Activated CD4-positive, alpha-beta memory T cell treated with anti-CD3 and anti-CD28 coated beads, Interleukin-2, amount 10 ng/mL, durations not matched to agents 7 days and 5 days (primary cell): ENCODE measurements around the gene SPRR1B. TPM values are rescaled to one million over a fixed set of nuclear protein-coding genes. Genes with fewer than 3 reads are reported as not detected.
"Not testable (repeated sequence)": the region's sequence is repeated elsewhere in the genome, so short reads cannot be mapped to it uniquely, and the experiment has no call there.

Source experiments
- CTCF ChIA-PET: fragments of 350-600 bp; sonication (Branson Sonifier 250); formaldehyde crosslinking; loops from one replicate; lab custom pipeline; 2021; ENCODE audit warnings: antibody characterized with exemption, inconsistent platforms; lab: Charles Lee
- POLR2A ChIA-PET: fragments of 350-600 bp; sonication (Branson Sonifier 250); formaldehyde crosslinking; loops from one replicate; lab custom pipeline; 2021; ENCODE audit warnings: antibody characterized with exemption; lab: Charles Lee
- DNase-seq: peaks from one replicate; pipeline ENCODE4 v3.0.0-alpha.2; 2020
- H3K27ac Mint-ChIP-seq: one replicate; pipeline ENCODE4 v1.8.0; 2021; ENCODE audit warnings: mild to moderate bottlenecking, mixed read lengths
- H3K27me3 Mint-ChIP-seq: one replicate; pipeline ENCODE4 v1.8.0; 2021; ENCODE audit warnings: mixed read lengths
- H3K36me3 Mint-ChIP-seq: one replicate; pipeline ENCODE4 v1.8.0; 2021; ENCODE audit warnings: low read depth, mixed read lengths
- H3K4me1 Mint-ChIP-seq: one replicate; pipeline ENCODE4 v1.8.0; 2021; ENCODE audit warnings: mixed read lengths
- H3K4me3 Mint-ChIP-seq: one replicate; pipeline ENCODE4 v1.8.0; 2021; ENCODE audit warnings: mild to moderate bottlenecking, mixed read lengths
- H3K9me3 Mint-ChIP-seq: one replicate; pipeline ENCODE4 v1.8.0; 2021; ENCODE audit warnings: mixed read lengths
- total RNA-seq, 2 experiments: library from RNA; stranded (reverse); gene quantifications; one replicate each; pipeline ENCODE4 v1.2.3, GENCODE V29; 2021

The SPRR1B gene
- not detected for total RNA-seq

GRCh38 chr1:153030895-153031294 lies at the start of gene SPRR1B:
Gene SPRR1B, plus strand, starts transcription at chr1:153031203. Its CDS starts 1,143 bp downstream, at chr1:153032346.
- POLR2A ChIA-PET: no interaction called here
- Mint-ChIP-seq H3K4me1 (no peaks in the 10 kb centered on the region), H3K9me3 (no peaks in the 10 kb centered on the region), H3K27me3 (peaks cover 1% of the 10 kb centered on the region), H3K36me3 (no peaks in the 10 kb centered on the region), H3K27ac (no peak within 1 kb of the TSS), H3K4me3 (no peak within 1 kb of the TSS)
- DNase-seq: no peak
- CTCF ChIA-PET: no interaction called here

GRCh38 chr1:152982076-152982475 lies 48.9 kb upstream of the SPRR1B start:
- Mint-ChIP-seq H3K27ac (no peak overlapping the region), H3K36me3 (no peaks in the 10 kb centered on the region), H3K27me3 (peaks cover 10% of the 10 kb centered on the region), H3K4me1 (no peaks in the 10 kb centered on the region), H3K9me3 (no peaks in the 10 kb centered on the region), H3K4me3 (no peak overlapping the region)
- DNase-seq: no peak
- POLR2A ChIA-PET: no interaction called here
- CTCF ChIA-PET: no interaction called here

- no peak overlapping the region for H3K27ac Mint-ChIP-seq
- H3K36me3 Mint-ChIP-seq: no peaks in the 10 kb centered on the region
- H3K4me1 Mint-ChIP-seq: no peaks in the 10 kb centered on the region
- no peak overlapping the region for H3K4me3 Mint-ChIP-seq
- CTCF ChIA-PET: no interaction called here
- H3K27me3 Mint-ChIP-seq: peaks cover 13% of the 10 kb centered on the region
- H3K9me3 Mint-ChIP-seq: no peaks in the 10 kb centered on the region
- POLR2A ChIA-PET: no interaction called here
- DNase-seq: no peak
Observed at GRCh38 chr1:152983234-152983633, 47.8 kb upstream of the SPRR1B start.

GRCh38 chr1:152983743-152984142 lies 47.3 kb upstream of the SPRR1B start, which contains the start of gene SPRR1A:
Gene SPRR1A, plus strand, starts transcription at chr1:152984081. Its CDS starts 1,150 bp downstream, at chr1:152985231.
- POLR2A ChIA-PET: no interaction called here

GRCh38 chr1:152986578-152986977 lies 44.4 kb upstream of the SPRR1B start:
- H3K9me3 Mint-ChIP-seq: no peaks in the 10 kb centered on the region
- no peaks in the 10 kb centered on the region for H3K4me1 Mint-ChIP-seq
- POLR2A ChIA-PET: no interaction called here
- H3K27ac Mint-ChIP-seq: no peak overlapping the region
- H3K36me3 Mint-ChIP-seq: no peaks in the 10 kb centered on the region
- no peak overlapping the region for H3K4me3 Mint-ChIP-seq
- peaks cover 25% of the 10 kb centered on the region for H3K27me3 Mint-ChIP-seq
- no peak for DNase-seq
- CTCF ChIA-PET: no interaction called here

More at GRCh38 chr1:152983743-152984142, 47.3 kb upstream of the SPRR1B start, which contains the start of gene SPRR1A:
- Mint-ChIP-seq H3K27ac (no peak within 1 kb of the TSS), H3K27me3 (peaks cover 17% of the 10 kb centered on the region), H3K4me3 (no peak within 1 kb of the TSS), H3K9me3 (no peaks in the 10 kb centered on the region), H3K36me3 (no peaks in the 10 kb centered on the region), H3K4me1 (no peaks in the 10 kb centered on the region)
- DNase-seq: no peak
- CTCF ChIA-PET: no interaction called here

GRCh38 chr1:152993186-152993585 lies 37.8 kb upstream of the SPRR1B start:
- H3K4me1 Mint-ChIP-seq: no peaks in the 10 kb centered on the region
- H3K27me3 Mint-ChIP-seq: peaks cover 27% of the 10 kb centered on the region
- no peak for DNase-seq
- ChIA-PET CTCF (no interaction called here), POLR2A (no interaction called here)
- H3K27ac Mint-ChIP-seq: no peak overlapping the region
- no peak overlapping the region for H3K4me3 Mint-ChIP-seq
- no peaks in the 10 kb centered on the region for H3K9me3 Mint-ChIP-seq
- no peaks in the 10 kb centered on the region for H3K36me3 Mint-ChIP-seq

GRCh38 chr1:152995842-152996241 lies 35.2 kb upstream of the SPRR1B start:
- Mint-ChIP-seq H3K9me3 (no peaks in the 10 kb centered on the region), H3K27ac (no peak overlapping the region), H3K4me1 (no peaks in the 10 kb centered on the region), H3K4me3 (no peak overlapping the region), H3K27me3 (peaks cover 20% of the 10 kb centered on the region), H3K36me3 (no peaks in the 10 kb centered on the region)
- ChIA-PET POLR2A (no interaction called here), CTCF (no interaction called here)
- no peak for DNase-seq

GRCh38 chr1:152996633-152997400 lies 34.2 kb upstream of the SPRR1B start:
- Mint-ChIP-seq H3K27me3 (peaks cover 18% of the 10 kb centered on the region), H3K4me3 (no peak overlapping the region), H3K27ac (no peak overlapping the region), H3K4me1 (no peaks in the 10 kb centered on the region), H3K9me3 (no peaks in the 10 kb centered on the region), H3K36me3 (no peaks in the 10 kb centered on the region)
- ChIA-PET CTCF (no interaction called here), POLR2A (no interaction called here)
- DNase-seq: no peak

- Mint-ChIP-seq H3K4me1 (no peaks in the 10 kb centered on the region), H3K9me3 (no peaks in the 10 kb centered on the region), H3K4me3 (no peak overlapping the region), H3K36me3 (no peaks in the 10 kb centered on the region), H3K27ac (no peak overlapping the region), H3K27me3 (peaks cover 19% of the 10 kb centered on the region)
- ChIA-PET CTCF (no interaction called here), POLR2A (no interaction called here)
- DNase-seq: no peak
Observed at GRCh38 chr1:152997901-152998300, 33.1 kb upstream of the SPRR1B start.

GRCh38 chr1:152998476-152998875 lies 32.5 kb upstream of the SPRR1B start:
- Mint-ChIP-seq H3K4me3 (no peak overlapping the region), H3K9me3 (no peaks in the 10 kb centered on the region), H3K36me3 (no peaks in the 10 kb centered on the region), H3K27me3 (peaks cover 15% of the 10 kb centered on the region), H3K27ac (no peak overlapping the region), H3K4me1 (no peaks in the 10 kb centered on the region)
- POLR2A ChIA-PET: no interaction called here
- CTCF ChIA-PET: no interaction called here
- DNase-seq: no peak

GRCh38 chr1:152999818-153000217 lies 31.2 kb upstream of the SPRR1B start:
- Mint-ChIP-seq H3K4me1 (no peaks in the 10 kb centered on the region), H3K9me3 (no peaks in the 10 kb centered on the region), H3K4me3 (no peak overlapping the region), H3K27ac (no peak overlapping the region), H3K36me3 (no peaks in the 10 kb centered on the region), H3K27me3 (peaks cover 12% of the 10 kb centered on the region)
- ChIA-PET CTCF (no interaction called here), POLR2A (no interaction called here)
- no peak for DNase-seq

- Mint-ChIP-seq H3K27me3 (peaks cover 10% of the 10 kb centered on the region), H3K4me1 (no peaks in the 10 kb centered on the region), H3K36me3 (no peaks in the 10 kb centered on the region), H3K27ac (no peak overlapping the region), H3K4me3 (no peak overlapping the region), H3K9me3 (no peaks in the 10 kb centered on the region)
- CTCF ChIA-PET: interaction anchor here (0.7 kb wide), 1 partner anchor 58 kb away, joined by 3 read pairs; no protein-coding TSS in a partner anchor
- POLR2A ChIA-PET: no interaction called here
- DNase-seq: no peak
Observed at GRCh38 chr1:153000294-153000693, 30.7 kb upstream of the SPRR1B start.

- POLR2A ChIA-PET: no interaction called here
- Mint-ChIP-seq H3K27me3 (peaks cover 5% of the 10 kb centered on the region), H3K4me3 (no peak within 1 kb of the TSS), H3K9me3 (no peaks in the 10 kb centered on the region), H3K4me1 (no peaks in the 10 kb centered on the region), H3K36me3 (no peaks in the 10 kb centered on the region), H3K27ac (no peak within 1 kb of the TSS)
- DNase-seq: no peak
- CTCF ChIA-PET: no interaction called here
Observed at GRCh38 chr1:153001382-153001781, 29.6 kb upstream of the SPRR1B start, which contains the start of gene SPRR3. Gene SPRR3, plus strand, starts transcription at chr1:153001749. Its CDS starts 1,272 bp downstream, at chr1:153003021.

GRCh38 chr1:153011235-153011758 lies 19.7 kb upstream of the SPRR1B start:
- H3K4me1 Mint-ChIP-seq, H3K36me3 Mint-ChIP-seq, CTCF ChIA-PET, H3K27ac Mint-ChIP-seq, H3K4me3 Mint-ChIP-seq, H3K27me3 Mint-ChIP-seq, POLR2A ChIA-PET, DNase-seq, H3K9me3 Mint-ChIP-seq: not testable (repeated sequence)
